ENCODE data around the gene SENP5.
"Not testable (repeated sequence)": the region's sequence is repeated elsewhere in the genome, so short reads cannot be mapped to it uniquely, and the experiment has no call there.

SENP5 gene

GRCh38 chr3:196867507-196868296 lies at the start of gene SENP5:
SENP5 (plus strand) TSS chr3:196867920; CDS start chr3:196885182, 17,262 bp downstream.
- DNase-seq: peak; percentile 86

GRCh38 chr3:196821806-196822355 lies 45.8 kb upstream of the SENP5 start:
- DNase-seq: no peak

- DNase-seq: not testable (repeated sequence)
Measured at GRCh38 chr3:196829651-196830050, 38.1 kb upstream of the SENP5 start.

- DNase-seq: no peak
Measured at GRCh38 chr3:196835086-196835485, 32.6 kb upstream of the SENP5 start.

GRCh38 chr3:196836626-196837025 lies 31.1 kb upstream of the SENP5 start:
- DNase-seq: not testable (repeated sequence)

GRCh38 chr3:196837819-196838420 lies 29.8 kb upstream of the SENP5 start:
- peak; percentile 53 for DNase-seq

- not testable (repeated sequence) for DNase-seq
Measured at GRCh38 chr3:196839351-196839750, 28.4 kb upstream of the SENP5 start.

GRCh38 chr3:196842567-196843434 lies 24.9 kb upstream of the SENP5 start:
- DNase-seq: no peak

GRCh38 chr3:196843435-196844110 lies 24.1 kb upstream of the SENP5 start:
- no peak for DNase-seq

- not testable (repeated sequence) for DNase-seq
Measured at GRCh38 chr3:196844235-196845219, 23.2 kb upstream of the SENP5 start.

GRCh38 chr3:196848375-196848774 lies 19.3 kb upstream of the SENP5 start:
- not testable (repeated sequence) for DNase-seq

GRCh38 chr3:196849180-196849741 lies 18.5 kb upstream of the SENP5 start:
- no peak for DNase-seq

GRCh38 chr3:196863000-196863399 lies 4.7 kb upstream of the SENP5 start:
- DNase-seq: not testable (repeated sequence)

- DNase-seq: no peak
Measured at GRCh38 chr3:196867155-196867506, 589 bp upstream of the SENP5 start.

GRCh38 chr3:196868297-196868661 lies 559 bp downstream of the SENP5 start:
- DNase-seq: no peak

GRCh38 chr3:196872316-196872715 lies 4.6 kb downstream of the SENP5 start:
- DNase-seq: no peak

- DNase-seq: not testable (repeated sequence)
Measured at GRCh38 chr3:196874511-196875094, 6.9 kb downstream of the SENP5 start.

- no peak for DNase-seq
Measured at GRCh38 chr3:196875258-196875657, 7.5 kb downstream of the SENP5 start.

- no peak for DNase-seq
Measured at GRCh38 chr3:196883361-196883760, 15.6 kb downstream of the SENP5 start.

- no peak for DNase-seq
Measured at GRCh38 chr3:196886144-196886543, 18.4 kb downstream of the SENP5 start.
